ENCODE results near the gene CHID1. TPM values are rescaled to one million over a fixed set of nuclear protein-coding genes. Genes with fewer than 3 reads are reported as not detected.

The CHID1 gene
- total and polyA plus RNA-seq, 2 of the 4 experiments (the other 2 are of a cell fraction) = 34.2 to 121 TPM

GRCh38 chr11:875203-875602, 35.4 kb downstream of the CHID1 start:
- H2BK20ac ChIP-seq (ENCODE audit: low read depth, low read length) = no peak overlapping the region
- H3K79me1 ChIP-seq (ENCODE audit: low read depth in 1 of 2, low read length in 2 of 2) = no peaks in the 10 kb centered on the region
- dilution Hi-C loops (cut with HindIII; ENCODE audit: low sequenced_read_pairs, unreplicated experiment) = no loop called here
- H4K5ac ChIP-seq (ENCODE audit: low read depth, low read length) = no peak overlapping the region
- H3K9ac ChIP-seq (ENCODE audit: low read depth, low read length) = no peak overlapping the region
- H3K23ac ChIP-seq (ENCODE audit: low read depth, low read length) = no peak overlapping the region
- no peak for DNase-seq
- no peak overlapping the region for H3K4me2 ChIP-seq (ENCODE audit: low read depth, low read length)
- H2BK120ac ChIP-seq (ENCODE audit: low read depth, low read length) = no peak overlapping the region
- no peak overlapping the region for H2AK5ac ChIP-seq (ENCODE audit: low read depth, low read length)
- H3K36me3 ChIP-seq (ENCODE audit: control insufficient read depth, insufficient read depth, low read length) = peaks cover 7% of the 10 kb centered on the region
- H2AFZ ChIP-seq (replicated peaks; ENCODE audit: low read length, poor library complexity) = no peak overlapping the region
- no peak overlapping the region for H2BK5ac ChIP-seq (ENCODE audit: low read depth, low read length, poor library complexity, severe bottlenecking)
- ChIA-PET CTCF (no interaction called here), POLR2A (ENCODE audit: unreplicated experiment) (no interaction called here)
- no peak overlapping the region for H2BK15ac ChIP-seq (ENCODE audit: low read depth, low read length)
- intact Hi-C loops (cut with micrococcal nuclease) = no loop called here
- WGBS, 2 experiments (ENCODE audit: extremely low coverage in 2 of 2, insufficient read length in 1 of 2) = 97% methylated on average over 10 of the region's 16 CpGs; no CpG with 5 or more reads in 1 of the 2 experiments
- no peak overlapping the region for H3K4ac ChIP-seq (ENCODE audit: low read depth, low read length)
- H4K91ac ChIP-seq (ENCODE audit: insufficient read depth, low read depth, low read length) = no peak overlapping the region
- no peak overlapping the region for H2AK9ac ChIP-seq (replicated peaks; ENCODE audit: low read depth, low read length, poor library complexity)
- no peaks in the 10 kb centered on the region; the same call in 1 of the 2 replicates for H3K4me1 ChIP-seq (ENCODE audit: control insufficient read depth, insufficient read depth, low read length)
- peaks cover under 1% of the 10 kb centered on the region; the same call in 1 of the 2 replicates for H4K20me1 ChIP-seq (ENCODE audit: insufficient read depth, low read length)
- no TSS peak for BruUV-seq (replicated peaks)
- no peak overlapping the region for H3K4me3 ChIP-seq (ENCODE audit: insufficient read depth, low read depth, low read length)
- no peaks in the 10 kb centered on the region for H3K27me3 ChIP-seq (ENCODE audit: control insufficient read depth, insufficient read depth, low read length)
- H3K56ac ChIP-seq (ENCODE audit: extremely low read depth, insufficient read depth, low read length) = no peak overlapping the region
- no peaks in the 10 kb centered on the region; the same call in 1 of the 2 replicates for H3K9me1 ChIP-seq (ENCODE audit: insufficient read depth, low read length)
- H3K9me3 ChIP-seq (ENCODE audit: control insufficient read depth, insufficient read depth, low read length) = no peaks in the 10 kb centered on the region
- no peak overlapping the region for H3K18ac ChIP-seq (ENCODE audit: low read depth, low read length)
- H3K27ac ChIP-seq (ENCODE audit: insufficient read depth, low read length) = no peak overlapping the region
- no peak for ATAC-seq (ENCODE audit: low read depth)
- no peak for TF ChIP-seq MAFK (IDR thresholded peaks at IDR 0.05; ENCODE audit: low read depth, low read length)
- no peak for TF ChIP-seq MXI1 (IDR thresholded peaks at IDR 0.05; ENCODE audit: borderline replicate concordance, low read depth, low read length)
- TF ChIP-seq MAZ (IDR thresholded peaks at IDR 0.05; ENCODE audit: borderline replicate concordance, low read depth, low read length) = no peak
- TF ChIP-seq FOS (IDR thresholded peaks at IDR 0.05; ENCODE audit: low read depth, low read length) = no peak
- no peak for TF ChIP-seq POLR2A (IDR thresholded peaks at IDR 0.05; ENCODE audit: low read depth, low read length)
- TF ChIP-seq BHLHE40 (IDR thresholded peaks at IDR 0.05; ENCODE audit: low read depth, low read length) = no peak
- no peak for TF ChIP-seq RCOR1 (IDR thresholded peaks at IDR 0.05; ENCODE audit: insufficient replicate concordance, low read length)
- no peak for TF ChIP-seq RFX5 (IDR thresholded peaks at IDR 0.05; ENCODE audit: low read depth, low read length)
- no peak for TF ChIP-seq SMC3 (IDR thresholded peaks at IDR 0.05; ENCODE audit: low read depth, low read length)
- TF ChIP-seq USF2 (IDR thresholded peaks at IDR 0.05; ENCODE audit: low read depth, low read length) = no peak
- TF ChIP-seq ELK1 (IDR thresholded peaks at IDR 0.05; ENCODE audit: borderline replicate concordance, low read depth, low read length) = no peak
- no peak for TF ChIP-seq NFE2L2 (IDR thresholded peaks at IDR 0.05; ENCODE audit: low read depth, low read length)
- TF ChIP-seq CHD1 (IDR thresholded peaks at IDR 0.05; ENCODE audit: low read depth, low read length) = no peak
- no peak for TF ChIP-seq CTCF (conservative IDR thresholded peaks at IDR 0.05; ENCODE audit: low read depth, low read length)
- TF ChIP-seq RAD21 (IDR thresholded peaks at IDR 0.05; ENCODE audit: low read length) = no peak
- no peak for TF ChIP-seq CEBPB (IDR thresholded peaks at IDR 0.05; ENCODE audit: low read depth, low read length)
- H3K14ac ChIP-seq (replicated peaks; ENCODE audit: low read depth, low read length) = no peak overlapping the region
- no peak overlapping the region for H4K8ac ChIP-seq (ENCODE audit: low read depth in 2 of 2, low read length in 2 of 2)
- in situ Hi-C loops (cut with MboI; ENCODE audit: low sequenced_read_pairs) = no loop called here
